SK-N-SH (cell line): Measurements from ENCODE around the gene SURF1.

Experiments
- CTCF ChIP-seq: fragments of 200-600 bp; sonication (generic); IDR thresholded peaks from 2 replicates; pipeline ENCODE4 v1.6.1; 2017; ENCODE audit warnings: antibody characterized with exemption, mild to moderate bottlenecking, moderate library complexity
- FOXM1 ChIP-seq: IDR thresholded peaks from 2 replicates; pipeline ENCODE4 v1.4.0; 2012; ENCODE audit warnings: low read depth, mild to moderate bottlenecking
- GATA2 ChIP-seq: sonication (generic); formaldehyde crosslinking; IDR thresholded peaks from 2 replicates; pipeline ENCODE4 v1.5.0; 2020; ENCODE audit warnings: mild to moderate bottlenecking, missing genetic modification reagents
- TCF12 ChIP-seq: IDR thresholded peaks from 2 replicates; pipeline ENCODE4 v1.4.0; 2012
- USF1 ChIP-seq: IDR thresholded peaks from 2 replicates; pipeline ENCODE4 v1.4.0; 2012; ENCODE audit warnings: low read depth, borderline replicate concordance

- TF ChIP-seq FOXM1 (no peak), CTCF (no peak), GATA2 (no peak), USF1 (no peak), TCF12 (no peak)
These were observed 16.6 kb downstream of the SURF1 start for GRCh38 chr9:133339641-133340040.
